Measurements from ENCODE around the gene CHTF18.

DNA sequence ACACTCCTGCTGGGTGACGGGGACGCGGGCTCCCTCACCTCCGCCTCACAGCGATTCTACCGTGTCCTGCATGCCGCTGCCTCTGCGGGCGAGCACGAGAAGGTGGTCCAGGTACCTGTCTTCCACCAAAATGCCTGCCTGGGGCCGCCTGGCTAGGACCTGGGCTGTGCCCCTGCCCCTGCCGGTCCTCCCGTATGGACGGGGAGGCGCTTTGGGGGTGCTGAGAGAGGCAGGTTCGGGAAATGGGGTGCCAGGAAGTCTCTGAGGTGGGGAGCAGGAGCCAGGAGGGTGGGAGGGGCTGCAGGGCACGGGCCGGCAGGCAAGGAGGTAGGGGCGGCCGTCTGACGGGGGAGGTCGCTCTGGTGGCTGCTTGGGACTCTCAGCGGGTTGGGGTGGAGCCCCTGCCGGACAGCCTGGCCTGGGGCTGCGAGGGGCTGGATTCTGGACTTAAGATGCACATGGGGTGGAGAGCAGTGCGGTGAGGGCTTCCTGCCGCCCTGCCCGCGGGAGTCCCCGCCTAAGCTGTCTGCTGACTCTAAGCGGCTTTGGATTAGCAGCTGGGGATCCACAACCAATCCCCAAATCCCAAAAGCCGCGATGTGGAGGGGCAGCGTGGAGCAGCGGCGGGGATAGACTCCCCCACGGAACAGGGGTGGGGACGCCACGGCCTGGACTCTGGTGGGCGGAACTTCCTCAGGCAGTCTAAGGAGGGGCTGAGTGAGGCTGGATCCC lies 5.8 kb downstream of the CHTF18 start:
- TF ChIP-seq, protein P1, sequence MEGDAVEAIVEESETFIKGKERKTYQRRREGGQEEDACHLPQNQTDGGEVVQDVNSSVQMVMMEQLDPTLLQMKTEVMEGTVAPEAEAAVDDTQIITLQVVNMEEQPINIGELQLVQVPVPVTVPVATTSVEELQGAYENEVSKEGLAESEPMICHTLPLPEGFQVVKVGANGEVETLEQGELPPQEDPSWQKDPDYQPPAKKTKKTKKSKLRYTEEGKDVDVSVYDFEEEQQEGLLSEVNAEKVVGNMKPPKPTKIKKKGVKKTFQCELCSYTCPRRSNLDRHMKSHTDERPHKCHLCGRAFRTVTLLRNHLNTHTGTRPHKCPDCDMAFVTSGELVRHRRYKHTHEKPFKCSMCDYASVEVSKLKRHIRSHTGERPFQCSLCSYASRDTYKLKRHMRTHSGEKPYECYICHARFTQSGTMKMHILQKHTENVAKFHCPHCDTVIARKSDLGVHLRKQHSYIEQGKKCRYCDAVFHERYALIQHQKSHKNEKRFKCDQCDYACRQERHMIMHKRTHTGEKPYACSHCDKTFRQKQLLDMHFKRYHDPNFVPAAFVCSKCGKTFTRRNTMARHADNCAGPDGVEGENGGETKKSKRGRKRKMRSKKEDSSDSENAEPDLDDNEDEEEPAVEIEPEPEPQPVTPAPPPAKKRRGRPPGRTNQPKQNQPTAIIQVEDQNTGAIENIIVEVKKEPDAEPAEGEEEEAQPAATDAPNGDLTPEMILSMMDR (IDR thresholded peaks at IDR 0.05), result no peak
- no peak for TF ChIP-seq EP300 (IDR thresholded peaks at IDR 0.05)
